ENCODE measurements around the gene NFATC3. TPM values are rescaled to one million over a fixed set of nuclear protein-coding genes. Genes with fewer than 3 reads are reported as not detected.

The NFATC3 gene
- total RNA-seq, 1 donor from 2014 or later = 34.2 TPM

DNA sequence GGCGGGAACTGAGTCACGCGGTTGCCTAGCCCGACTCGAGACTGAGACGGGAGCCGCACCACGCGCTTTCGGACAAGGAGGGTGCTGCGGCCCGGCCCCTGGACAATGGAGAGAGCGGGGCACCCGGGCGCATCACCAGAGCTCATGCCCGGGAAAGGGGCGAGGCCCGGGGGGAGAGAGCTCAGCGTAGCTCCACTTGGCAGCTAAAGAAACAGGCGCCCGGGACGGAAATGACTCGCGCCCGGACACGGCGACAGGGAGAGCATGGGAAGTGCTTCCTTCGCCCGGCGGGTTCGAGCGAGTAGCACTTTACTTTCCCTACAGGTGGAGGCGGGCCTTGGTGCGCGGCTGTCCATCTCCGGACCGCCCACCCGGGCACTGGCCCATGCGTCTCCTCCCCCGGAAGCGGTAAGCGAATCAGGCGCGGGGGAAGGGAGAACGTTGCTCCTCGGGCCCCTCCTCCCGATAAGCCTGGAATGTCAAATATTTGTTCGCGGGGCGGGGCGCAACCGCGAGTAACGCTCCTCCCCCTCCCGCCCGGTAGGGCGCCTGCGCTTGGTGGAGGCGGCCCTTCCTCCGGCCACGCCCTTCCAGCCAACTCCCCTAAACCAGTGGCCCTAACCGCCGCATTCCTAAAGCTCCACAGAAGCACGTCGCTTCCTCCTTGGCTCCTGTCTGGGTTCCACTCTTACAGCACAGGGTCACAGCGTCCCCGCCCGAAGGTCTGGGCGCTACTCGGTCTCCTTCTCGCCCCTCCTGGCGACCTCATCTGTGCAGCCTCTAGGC lies 152.3 kb downstream of the NFATC3 start:
- Mint-ChIP-seq H3K27ac (peak overlapping the region; percentile 93), H3K4me3 (peak overlapping the region; percentile 84)
- TF ChIP-seq EZH2 (IDR thresholded peaks at IDR 0.05) (no peak), EZH2phosphoT487 (IDR thresholded peaks at IDR 0.05) (no peak)
- TF ChIP-seq, protein P1, sequence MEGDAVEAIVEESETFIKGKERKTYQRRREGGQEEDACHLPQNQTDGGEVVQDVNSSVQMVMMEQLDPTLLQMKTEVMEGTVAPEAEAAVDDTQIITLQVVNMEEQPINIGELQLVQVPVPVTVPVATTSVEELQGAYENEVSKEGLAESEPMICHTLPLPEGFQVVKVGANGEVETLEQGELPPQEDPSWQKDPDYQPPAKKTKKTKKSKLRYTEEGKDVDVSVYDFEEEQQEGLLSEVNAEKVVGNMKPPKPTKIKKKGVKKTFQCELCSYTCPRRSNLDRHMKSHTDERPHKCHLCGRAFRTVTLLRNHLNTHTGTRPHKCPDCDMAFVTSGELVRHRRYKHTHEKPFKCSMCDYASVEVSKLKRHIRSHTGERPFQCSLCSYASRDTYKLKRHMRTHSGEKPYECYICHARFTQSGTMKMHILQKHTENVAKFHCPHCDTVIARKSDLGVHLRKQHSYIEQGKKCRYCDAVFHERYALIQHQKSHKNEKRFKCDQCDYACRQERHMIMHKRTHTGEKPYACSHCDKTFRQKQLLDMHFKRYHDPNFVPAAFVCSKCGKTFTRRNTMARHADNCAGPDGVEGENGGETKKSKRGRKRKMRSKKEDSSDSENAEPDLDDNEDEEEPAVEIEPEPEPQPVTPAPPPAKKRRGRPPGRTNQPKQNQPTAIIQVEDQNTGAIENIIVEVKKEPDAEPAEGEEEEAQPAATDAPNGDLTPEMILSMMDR (IDR thresholded peaks at IDR 0.05) = no peak

GRCh38 chr16:68238029-68238345 lies 152.8 kb downstream of the NFATC3 start:
- no peak for DNase-seq (ENCODE audit: low spot score)
- peaks cover 14% of the 10 kb centered on the region for H3K4me1 Mint-ChIP-seq
- peaks cover 19% of the 10 kb centered on the region for H3K4me1 ChIP-seq
- peak overlapping the region; percentile 45 for H2AFZ ChIP-seq (replicated peaks)
- peaks cover 13% of the 10 kb centered on the region for H4K20me1 ChIP-seq (ENCODE audit: low read depth)
- peaks cover 4% of the 10 kb centered on the region for H3K36me3 Mint-ChIP-seq
- peaks cover 48% of the 10 kb centered on the region for H3K27me3 ChIP-seq
- no peaks in the 10 kb centered on the region for H3K79me2 ChIP-seq (ENCODE audit: low read depth)
- peaks cover 32% of the 10 kb centered on the region for H3K27me3 Mint-ChIP-seq (ENCODE audit: insufficient read depth, low read depth)
- H3K27ac ChIP-seq = peak overlapping the region; percentile 52
- no peak overlapping the region for H3K9ac ChIP-seq
- peak overlapping the region; percentile 84 for H3K4me3 Mint-ChIP-seq
- H3K4me2 ChIP-seq = peak overlapping the region; percentile 69
- TF ChIP-seq EZH2phosphoT487 (IDR thresholded peaks at IDR 0.05) (no peak), EZH2 (IDR thresholded peaks at IDR 0.05) (no peak)
- TF ChIP-seq, protein P1 (IDR thresholded peaks at IDR 0.05) = no peak
- peak overlapping the region; percentile 93 for H3K27ac Mint-ChIP-seq
- H3K9me3 ChIP-seq (ENCODE audit: low read depth) = no peaks in the 10 kb centered on the region
- H3K4me3 ChIP-seq = peak overlapping the region; percentile 37
- peaks cover 44% of the 10 kb centered on the region for H3F3A ChIP-seq (ENCODE audit: low read depth)
- H3K9me3 Mint-ChIP-seq = peaks cover 3% of the 10 kb centered on the region
- H3K36me3 ChIP-seq = no peaks in the 10 kb centered on the region

More for the DNA sequence above, 152.3 kb downstream of the NFATC3 start:
- Histone ChIP-seq H3K36me3 (no peaks in the 10 kb centered on the region), H3K4me2 (peak overlapping the region; percentile 81), H3K9me3 (ENCODE audit: low read depth) (no peaks in the 10 kb centered on the region), H3F3A (ENCODE audit: low read depth) (peaks cover 44% of the 10 kb centered on the region), H4K20me1 (ENCODE audit: low read depth) (peaks cover 13% of the 10 kb centered on the region), H3K9ac (no peak overlapping the region), H3K27me3 (peaks cover 48% of the 10 kb centered on the region), H3K4me1 (peaks cover 19% of the 10 kb centered on the region), H3K4me3 (peak overlapping the region; percentile 47), H2AFZ (replicated peaks) (peak overlapping the region; percentile 63), H3K79me2 (ENCODE audit: low read depth) (no peaks in the 10 kb centered on the region), H3K27ac (peak overlapping the region; percentile 52)
- Mint-ChIP-seq H3K27me3 (ENCODE audit: insufficient read depth, low read depth) (peaks cover 37% of the 10 kb centered on the region), H3K9me3 (peaks cover 3% of the 10 kb centered on the region), H3K4me1 (peaks cover 14% of the 10 kb centered on the region), H3K36me3 (peaks cover 4% of the 10 kb centered on the region)
- peak; percentile 99 for DNase-seq (ENCODE audit: low spot score)

DNA sequence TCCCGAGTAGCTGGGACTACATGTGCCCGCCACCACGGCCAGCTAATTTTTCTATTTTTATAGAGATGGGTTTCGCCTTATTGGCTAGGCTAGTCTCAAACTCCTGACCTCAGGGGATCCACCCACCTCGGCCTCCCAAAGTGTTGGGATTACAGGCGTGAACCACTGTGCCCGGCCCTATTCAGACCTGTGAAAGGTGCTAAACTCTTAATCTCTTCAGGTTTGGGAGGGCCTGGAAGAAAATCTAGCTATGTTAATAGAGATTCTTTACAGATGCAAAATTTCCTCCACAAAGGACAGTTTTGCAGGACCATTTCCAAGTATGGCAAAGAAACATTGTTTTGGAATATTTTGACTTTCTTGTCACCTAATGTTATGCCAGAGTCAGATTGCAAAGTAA lies 156.9 kb downstream of the NFATC3 start:
- Mint-ChIP-seq H3K4me3 (no peak overlapping the region), H3K27me3 (ENCODE audit: insufficient read depth, low read depth) (peaks cover 19% of the 10 kb centered on the region), H3K9me3 (peaks cover 3% of the 10 kb centered on the region), H3K27ac (no peak overlapping the region), H3K4me1 (peaks cover 16% of the 10 kb centered on the region), H3K36me3 (no peaks in the 10 kb centered on the region)
- no peak overlapping the region for H3K4me2 ChIP-seq
- no peak overlapping the region for H2AFZ ChIP-seq (replicated peaks)
- H3K4me3 ChIP-seq = no peak overlapping the region
- DNase-seq (ENCODE audit: low spot score) = no peak
- no peak overlapping the region for H3K27ac ChIP-seq
- H3K9ac ChIP-seq = no peak overlapping the region
- H3K79me2 ChIP-seq (ENCODE audit: low read depth) = no peaks in the 10 kb centered on the region
- H3K9me3 ChIP-seq (ENCODE audit: low read depth) = no peaks in the 10 kb centered on the region
- no peaks in the 10 kb centered on the region for H3K36me3 ChIP-seq
- H4K20me1 ChIP-seq (ENCODE audit: low read depth) = no peaks in the 10 kb centered on the region
- TF ChIP-seq EZH2 (IDR thresholded peaks at IDR 0.05) (no peak), EZH2phosphoT487 (IDR thresholded peaks at IDR 0.05) (no peak)
- TF ChIP-seq, protein P1 (IDR thresholded peaks at IDR 0.05) = no peak
- H3K27me3 ChIP-seq = peaks cover 36% of the 10 kb centered on the region
- peaks cover 5% of the 10 kb centered on the region for H3K4me1 ChIP-seq
- peaks cover 17% of the 10 kb centered on the region for H3F3A ChIP-seq (ENCODE audit: low read depth)

All from neural progenitor cell (in vitro differentiated cells).